HG03025 (cell line): ENCODE results near the gene BBOX1.
"Not testable (repeated sequence)": the region's sequence is repeated elsewhere in the genome, so short reads cannot be mapped to it uniquely, and the experiment has no call there.

Source experiments
- ATAC-seq: cut with Tn5 transposase; IDR thresholded peaks from one replicate; pipeline ENCODE4 v1.9.1; 2021; ENCODE audit warnings: mild to moderate bottlenecking, moderate library complexity; ENCODE audit not compliant: unreplicated experiment, low FRiP score

BBOX1 gene

GRCh38 chr11:27040302-27041115 lies at the start of gene BBOX1:
BBOX1 (plus strand) TSS chr11:27040815; CDS start chr11:27055431, 14,616 bp downstream.
- ATAC-seq: no peak

- ATAC-seq: no peak
Measured at GRCh38 chr11:26992031-26992541, 48.5 kb upstream of the BBOX1 start.

- no peak for ATAC-seq
Measured at GRCh38 chr11:26993965-26994457, 46.6 kb upstream of the BBOX1 start, which contains the start of gene FIBIN. FIBIN (plus strand) TSS chr11:26994112; CDS start chr11:26994527, 415 bp downstream.

GRCh38 chr11:26994631-26995095 lies 46.0 kb upstream of the BBOX1 start:
- ATAC-seq: no peak

- no peak for ATAC-seq
Measured at GRCh38 chr11:26995701-26996460, 44.7 kb upstream of the BBOX1 start.

GRCh38 chr11:26997378-26997777 lies 43.2 kb upstream of the BBOX1 start:
- no peak for ATAC-seq

GRCh38 chr11:27001136-27001730 lies 39.4 kb upstream of the BBOX1 start:
- ATAC-seq: not testable (repeated sequence)

GRCh38 chr11:27002431-27002830 lies 38.2 kb upstream of the BBOX1 start:
- no peak for ATAC-seq

- no peak for ATAC-seq
Measured at GRCh38 chr11:27002838-27003237, 37.8 kb upstream of the BBOX1 start.

GRCh38 chr11:27004103-27004502 lies 36.5 kb upstream of the BBOX1 start:
- no peak for ATAC-seq

GRCh38 chr11:27008811-27009535 lies 31.6 kb upstream of the BBOX1 start:
- no peak for ATAC-seq

- ATAC-seq: no peak
Measured at GRCh38 chr11:27011560-27012233, 28.9 kb upstream of the BBOX1 start.

GRCh38 chr11:27012234-27012921 lies 28.2 kb upstream of the BBOX1 start:
- no peak for ATAC-seq

GRCh38 chr11:27013781-27014361 lies 26.7 kb upstream of the BBOX1 start:
- ATAC-seq: no peak

GRCh38 chr11:27018902-27019529 lies 21.6 kb upstream of the BBOX1 start:
- no peak for ATAC-seq

- no peak for ATAC-seq
Measured at GRCh38 chr11:27020751-27021150, 19.9 kb upstream of the BBOX1 start.

- no peak for ATAC-seq
Measured at GRCh38 chr11:27022659-27023251, 17.9 kb upstream of the BBOX1 start.

- no peak for ATAC-seq
Measured at GRCh38 chr11:27024865-27025264, 15.8 kb upstream of the BBOX1 start.
